Stomach (tissue), 4 donors: ENCODE data around the gene FGFBP1.

Source experiments
- CTCF ChIP-seq, 7 experiments: fragments of 450-650 bp in 4 of 7; fragments of 200-600 bp in 3 of 7; sonication (generic) in 3 of 7; IDR thresholded peaks; one replicate each; pipeline ENCODE4 v1.5.1; 2016 to 2019; ENCODE audit warnings: antibody characterized with exemption in 7 of 7, control low read depth in 2 of 7, mild to moderate bottlenecking in 1 of 7
- POLR2A ChIP-seq, 4 donors: fragments of 450-650 bp; IDR thresholded peaks; one replicate each; pipeline ENCODE4 v1.6.1; 2016; ENCODE audit warnings: antibody characterized with exemption in 4 of 4, control low read depth in 2 of 4, mild to moderate bottlenecking in 1 of 4, moderate library complexity in 1 of 4

GRCh38 chr4:15890246-15890829 is 48.2 kb downstream of the FGFBP1 start:
- no peak for TF ChIP-seq POLR2A (IDR thresholded peaks at IDR 0.05)
- no peak for TF ChIP-seq CTCF (IDR thresholded peaks at IDR 0.05)
